Transverse colon (tissue), 4 donors: Measurements from ENCODE around the gene ARHGEF38. TPM values are rescaled to one million over a fixed set of nuclear protein-coding genes. Genes with fewer than 3 reads are reported as not detected.

Experiments
- DNase-seq: peaks from one replicate; pipeline ENCODE4 v3.0.0-alpha.2; 2019
- H3K27ac ChIP-seq, 4 donors: fragments of 200-600 bp; sonication (generic); 2 replicates each; pipeline ENCODE4 v1.5.1; 2016 to 2018; ENCODE audit warnings: inconsistent platforms in 4 of 4
- H3K27me3 ChIP-seq: fragments of 200-600 bp; sonication (generic); 2 replicates; pipeline ENCODE4 v1.5.1; 2017; ENCODE audit warnings: inconsistent platforms
- H3K36me3 ChIP-seq, 4 donors: fragments of 200-600 bp; sonication (generic); 2 replicates each; pipeline ENCODE4 v1.5.1; 2017 to 2019; ENCODE audit warnings: inconsistent platforms in 4 of 4
- H3K4me1 ChIP-seq, 4 donors: fragments of 200-600 bp; sonication (generic); 2 replicates each; pipeline ENCODE4 v1.5.1; 2017 to 2020; ENCODE audit warnings: inconsistent platforms in 4 of 4
- H3K4me3 ChIP-seq, 4 donors: fragments of 200-600 bp; sonication (generic); 1 replicate in 1 of 4; 2 replicates in 3 of 4; pipeline versions ENCODE4 v1.5.1 to v1.6.1; 2017 to 2019; ENCODE audit warnings: inconsistent platforms in 4 of 4
- H3K9me3 ChIP-seq, 2 donors: fragments of 200-600 bp; sonication (generic); 2 replicates each; pipeline ENCODE4 v1.5.1; 2017 to 2019; ENCODE audit warnings: inconsistent platforms in 2 of 2
- CTCF ChIP-seq, 5 experiments: fragments of 200-600 bp in 3 of 5; fragments of 450-650 bp in 2 of 5; sonication (generic) in 3 of 5; IDR thresholded peaks; 1 replicate in 2 of 5; 2 replicates in 3 of 5; pipeline ENCODE4 v1.5.1; 2016 to 2017; ENCODE audit warnings: antibody characterized with exemption in 5 of 5, inconsistent platforms in 3 of 5, mild to moderate bottlenecking in 2 of 5, moderate library complexity in 1 of 5
- EP300 ChIP-seq: sonication (generic); formaldehyde crosslinking; IDR thresholded peaks from one replicate; pipeline ENCODE4 v1.6.1; 2017; ENCODE audit warnings: antibody characterized with exemption, low read depth
- POLR2A ChIP-seq: fragments of 450-650 bp; IDR thresholded peaks from one replicate; pipeline ENCODE4 v1.6.1; 2016; ENCODE audit warnings: antibody characterized with exemption, mild to moderate bottlenecking, moderate library complexity
- POLR2AphosphoS5 ChIP-seq, 3 donors: sonication (generic); formaldehyde crosslinking; IDR thresholded peaks; one replicate each; pipeline ENCODE4 v1.6.1; 2016; ENCODE audit warnings: antibody characterized with exemption in 3 of 3
- WGBS, 2 donors: methylation state at CpG; one replicate each; pipeline ENCODE4 v1.1.5; 2018; ENCODE audit warnings: low coverage in 1 of 2; 5-methylcytosine and 5-hydroxymethylcytosine counted together
- in situ Hi-C, 4 donors: fragments of 200-750 bp; cut with MboI; loops; one replicate each; pipeline versions ENCODE4 v1.15.0 to v1.15.1; 2017; ENCODE audit warnings: low sequenced_read_pairs in 3 of 4, low pct_ligation_motif_present in 1 of 4, low pct_unique_long_range_greater_than_20kb in 1 of 4
- intact Hi-C: fragments of 100-400 bp; cut with DNase I; formaldehyde crosslinking; loops from one replicate; pipeline ENCODE4 v1.15.1; 2023; ENCODE audit warnings: low total_unique reads
- total RNA-seq, 4 donors: library from RNA; depleted of rRNA; stranded (reverse); fragments of >200 nt; gene quantifications; one replicate each; pipeline ENCODE4 v1.1.0, GENCODE V29; 2016

ARHGEF38 gene
- total RNA-seq, 4 donors from 2014 or later: 2.6 to 18.1 (median 15.6) TPM

DNA sequence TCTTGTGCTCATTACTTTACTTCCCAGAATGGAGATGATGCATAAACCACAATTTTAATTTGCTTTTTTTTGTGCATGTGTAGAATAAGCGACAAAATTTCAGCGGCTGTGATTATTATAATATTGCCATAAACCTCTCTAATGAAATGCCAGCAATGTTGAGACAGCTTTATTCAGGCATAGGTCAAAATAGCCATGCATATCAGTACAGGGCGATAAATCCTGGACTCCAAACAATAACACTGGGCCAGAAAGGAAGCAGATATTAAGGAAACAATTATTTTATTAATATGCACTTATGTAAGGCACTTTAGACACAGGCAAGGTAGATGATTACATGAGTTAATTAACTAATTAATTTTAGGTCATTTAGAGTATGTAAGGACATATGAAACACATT lies 47.1 kb downstream of the ARHGEF38 start:
- peaks cover 0 to 16% (median 0%) of the 10 kb centered on the region in 4 donors for H3K4me1 ChIP-seq
- H3K36me3 ChIP-seq: no peaks in the 10 kb centered on the region
- intact Hi-C loops (no loop called here), in situ Hi-C loops (no loop called here)
- H3K9me3 ChIP-seq: no peaks in the 10 kb centered on the region
- H3K27me3 ChIP-seq: no peaks in the 10 kb centered on the region
- TF ChIP-seq POLR2AphosphoS5 (IDR thresholded peaks at IDR 0.05) (no peak), CTCF (IDR thresholded peaks at IDR 0.05) (no peak), POLR2A (no peak), EP300 (no peak)
- H3K4me3 ChIP-seq: no peak overlapping the region
- WGBS, 2 donors: 89 to 93% methylated on average over 3 of the region's 3 CpGs
- no peak overlapping the region for H3K27ac ChIP-seq
- no peak for DNase-seq

DNA sequence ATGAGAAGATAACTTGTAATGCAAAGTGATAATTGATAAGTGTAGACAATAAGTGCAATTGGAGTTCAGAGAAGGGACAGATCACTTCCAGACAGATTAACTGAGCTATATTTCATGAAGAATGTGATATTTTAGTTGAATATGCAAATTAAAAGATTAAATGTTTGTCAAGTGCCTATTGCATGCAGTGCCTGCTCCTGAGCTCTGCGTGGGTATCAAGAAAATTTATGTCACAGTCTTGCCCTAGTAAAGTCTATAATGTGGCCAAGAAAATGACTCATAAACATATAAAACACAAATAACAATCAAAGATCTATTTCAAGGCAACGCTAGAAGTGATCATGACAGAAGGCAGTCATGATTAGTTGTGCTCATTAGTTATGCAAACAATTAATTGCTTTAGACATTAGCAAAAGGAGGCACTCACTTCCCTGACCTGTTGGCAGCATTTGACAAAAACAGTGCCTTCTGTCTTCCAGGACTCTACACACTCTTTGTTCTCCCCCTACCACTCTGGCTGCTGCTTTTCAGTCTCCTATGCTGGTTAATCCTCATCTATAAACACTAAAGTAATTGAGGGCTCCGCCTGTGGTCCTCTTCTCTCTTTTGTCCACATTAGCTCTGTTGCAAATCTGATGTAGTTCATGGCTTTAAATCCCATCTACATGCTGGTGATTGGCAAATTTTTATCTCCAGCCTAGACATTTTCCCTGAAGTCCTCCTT lies 47.7 kb downstream of the ARHGEF38 start:
- DNase-seq: no peak
- in situ Hi-C loops: no loop called here
- intact Hi-C loops: no loop called here
- no peak overlapping the region for H3K4me3 ChIP-seq
- H3K9me3 ChIP-seq: no peaks in the 10 kb centered on the region
- peaks cover 0 to 10% (median 0%) of the 10 kb centered on the region in 4 donors for H3K4me1 ChIP-seq
- TF ChIP-seq EP300 (no peak), CTCF (IDR thresholded peaks at IDR 0.05) (no peak), POLR2AphosphoS5 (IDR thresholded peaks at IDR 0.05) (no peak), POLR2A (no peak)
- no peak overlapping the region for H3K27ac ChIP-seq
- WGBS, 2 donors: 74 to 85% methylated on average over 3 of the region's 3 CpGs
- H3K36me3 ChIP-seq: no peaks in the 10 kb centered on the region
- H3K27me3 ChIP-seq: no peaks in the 10 kb centered on the region

- DNase-seq: no peak
- Histone ChIP-seq H3K27ac (no peak overlapping the region), H3K9me3 (no peaks in the 10 kb centered on the region), H3K36me3 (no peaks in the 10 kb centered on the region), H3K4me1 (peaks cover 0 to 9% (median 0%) of the 10 kb centered on the region in 4 donors), H3K27me3 (no peaks in the 10 kb centered on the region), H3K4me3 (no peak overlapping the region)
- 92 to 94% methylated on average over 1 of the region's 1 CpG for WGBS, 2 donors
- intact Hi-C loops: no loop called here
- TF ChIP-seq POLR2AphosphoS5 (IDR thresholded peaks at IDR 0.05): no peak
- TF ChIP-seq EP300: no peak
- TF ChIP-seq CTCF (IDR thresholded peaks at IDR 0.05): no peak
- TF ChIP-seq POLR2A: no peak
- in situ Hi-C loops: no loop called here
Measured at GRCh38 chr4:105600951-105601350, 48.5 kb downstream of the ARHGEF38 start.

DNA sequence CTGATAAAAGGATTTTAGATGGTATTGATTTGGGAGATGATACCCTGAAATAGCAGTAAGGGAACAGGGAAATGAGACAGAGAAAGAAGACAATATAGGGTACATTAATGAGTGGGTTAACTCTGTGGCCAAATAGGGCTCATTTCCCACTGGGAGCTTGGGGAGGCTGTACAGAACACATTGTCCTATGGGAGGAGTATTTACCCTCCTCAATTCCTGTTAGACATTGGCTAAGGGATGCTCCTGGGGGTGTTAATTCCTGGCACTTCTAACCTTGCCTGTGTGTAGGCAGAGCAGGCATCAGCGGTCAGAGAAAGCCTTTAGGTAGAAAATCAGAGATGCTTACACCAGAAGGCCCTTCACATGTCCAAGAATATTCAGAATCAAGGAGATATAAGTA lies 49.0 kb downstream of the ARHGEF38 start:
- no peak overlapping the region for H3K27ac ChIP-seq
- intact Hi-C loops: no loop called here
- TF ChIP-seq POLR2AphosphoS5 (IDR thresholded peaks at IDR 0.05): no peak
- TF ChIP-seq CTCF (IDR thresholded peaks at IDR 0.05): no peak
- no peak for TF ChIP-seq POLR2A
- no peak for TF ChIP-seq EP300
- DNase-seq: no peak
- in situ Hi-C loops: no loop called here
- no peak overlapping the region for H3K4me3 ChIP-seq
- no peaks in the 10 kb centered on the region for H3K36me3 ChIP-seq
- H3K9me3 ChIP-seq: no peaks in the 10 kb centered on the region
- no peaks in the 10 kb centered on the region for H3K27me3 ChIP-seq
- 79 to 100% methylated on average over 1 of the region's 1 CpG for WGBS, 2 donors
- H3K4me1 ChIP-seq: peaks cover 0 to 9% (median 0%) of the 10 kb centered on the region in 4 donors
